GM13977 (cell line): ENCODE data around the gene DCAF15.

Source experiments
- DNase-seq: peaks from one replicate; pipeline ENCODE4 v3.0.0; 2012; ENCODE audit warnings: low spot score
- CTCF ChIP-seq: IDR thresholded peaks from 2 replicates; pipeline ENCODE4 v1.5.1; 2012; ENCODE audit warnings: mild to moderate bottlenecking, control low read depth; ENCODE audit not compliant: insufficient read depth; ENCODE audit errors: extremely low read depth, missing control alignments
- in situ Hi-C: fragments of 300-500 bp; cut with MboI; formaldehyde crosslinking; loops from one replicate; pipeline ENCODE4 v1.12.0; 2022; ENCODE audit warnings: low sequenced_read_pairs, low pct_unique_long_range_greater_than_20kb, mixed read lengths, inconsistent platforms; ENCODE audit not compliant: unreplicated experiment

The DCAF15 gene

DNA sequence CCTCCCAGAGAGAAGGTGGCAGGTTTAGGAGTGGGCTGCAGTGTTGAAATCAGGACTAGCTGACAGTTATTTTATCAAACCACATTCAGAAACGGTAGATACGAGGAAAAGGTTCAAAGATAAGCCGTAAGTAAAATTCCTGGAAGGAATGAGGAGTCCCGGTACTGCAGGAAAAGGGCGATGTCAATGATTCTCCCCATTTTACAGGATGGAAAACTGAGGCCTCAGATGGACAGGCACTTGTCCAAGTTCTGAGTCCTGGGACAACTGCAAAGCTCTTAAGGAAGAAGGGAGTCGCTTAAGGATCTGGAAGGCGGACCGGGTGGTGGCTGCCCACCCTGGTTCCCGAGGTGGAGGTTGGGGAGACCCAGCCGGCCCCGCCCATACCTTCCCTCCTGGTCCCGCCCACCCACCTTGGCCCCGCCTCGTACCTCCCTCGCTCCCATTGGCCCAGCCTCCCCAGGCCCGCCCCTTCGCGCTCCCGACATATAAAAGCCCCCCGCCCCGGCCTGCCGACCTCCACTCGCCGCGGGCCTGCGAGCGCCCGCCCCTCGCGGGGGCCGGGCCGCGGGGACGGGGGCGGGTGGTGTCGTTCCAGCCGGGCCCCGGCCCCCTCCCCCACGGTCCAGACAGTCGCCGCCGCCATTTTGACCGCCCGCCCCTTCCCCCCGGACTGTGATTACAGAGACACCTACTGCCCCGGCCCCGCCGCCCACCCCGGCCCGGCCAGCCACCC lies 53.2 kb downstream of the DCAF15 start:
- DNase-seq: peak; percentile 87
- TF ChIP-seq CTCF: no peak
- in situ Hi-C loops: no loop called here

DNA sequence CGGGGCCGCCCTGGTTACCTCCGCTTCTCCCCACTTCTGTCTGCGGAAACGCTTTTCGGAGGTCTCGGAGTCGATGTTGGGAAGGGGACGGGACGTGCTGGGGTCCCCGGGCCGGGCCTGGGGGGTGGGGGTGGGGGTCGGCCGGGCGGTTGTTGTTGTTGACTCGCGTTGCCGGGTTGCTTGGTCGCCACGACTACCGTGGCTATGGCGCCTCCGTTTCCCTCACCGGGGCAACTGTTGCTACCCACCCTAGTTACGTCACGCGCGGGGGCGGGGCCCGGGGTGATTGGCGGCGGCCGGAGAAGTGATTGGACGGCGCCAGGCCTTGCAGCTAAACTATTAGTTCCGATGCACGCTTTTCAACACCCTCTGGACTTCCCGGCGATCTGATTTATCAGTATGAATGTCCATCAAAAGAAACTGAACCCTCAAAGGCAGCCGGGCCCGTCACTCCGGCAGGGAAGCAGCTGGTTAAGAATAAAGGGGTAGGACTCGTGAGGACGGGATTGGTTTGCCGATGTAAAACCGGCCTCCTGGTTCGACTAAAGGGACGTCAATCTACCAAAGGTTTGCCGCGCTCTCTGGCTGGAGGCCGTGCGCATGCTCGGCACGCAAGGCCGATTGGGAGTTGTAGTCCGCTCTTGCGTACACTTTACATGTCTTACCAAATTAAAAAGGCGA lies 53.9 kb downstream of the DCAF15 start, which contains the start of gene RFX1:
TSS of gene RFX1 (minus strand) at position 236 of the 681 bp plus-strand sequence. CDS start 12,477 bp downstream, outside the sequence.
- in situ Hi-C loops: no loop called here
- no peak for TF ChIP-seq CTCF
- peak; percentile 93 for DNase-seq

DNA sequence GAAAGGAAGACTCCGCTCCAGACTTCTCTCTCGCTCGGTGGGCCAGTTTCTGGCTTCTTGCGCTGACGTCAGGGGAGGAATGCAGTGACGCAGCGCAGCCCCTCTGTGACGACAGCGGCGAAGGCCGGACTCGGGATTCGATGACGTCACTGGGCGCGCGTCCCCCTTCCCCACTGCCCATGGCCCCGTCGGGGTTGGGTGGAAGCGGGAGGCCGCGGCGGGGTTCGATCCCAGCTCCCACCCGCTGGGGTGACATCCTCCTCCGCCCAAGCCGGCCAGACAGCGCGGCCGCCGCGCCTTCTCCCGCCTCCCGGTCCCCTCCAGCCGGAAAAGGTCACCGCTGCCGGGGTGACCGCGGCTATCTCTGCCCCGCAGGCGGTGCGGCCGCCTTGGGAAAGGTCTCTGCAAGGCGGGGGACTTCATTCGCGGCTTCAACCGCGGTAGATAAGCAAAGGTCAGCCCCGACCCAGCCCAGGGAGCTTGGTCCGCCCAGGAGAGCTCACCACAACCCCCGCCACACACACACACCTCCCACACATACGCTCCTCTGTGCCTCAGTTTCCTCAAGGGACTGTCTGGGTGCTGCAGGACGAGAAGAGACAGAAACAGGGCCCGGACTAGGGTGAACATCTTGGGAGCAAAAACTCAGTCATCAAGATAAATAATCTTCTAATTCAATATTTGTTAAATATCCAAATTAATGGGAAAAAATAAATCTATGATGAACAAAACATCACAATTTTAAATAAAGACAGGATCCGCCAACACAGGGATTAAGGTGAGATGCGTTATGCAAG lies 54.7 kb downstream of the DCAF15 start:
- TF ChIP-seq CTCF: no peak
- no peak for DNase-seq
- in situ Hi-C loops: no loop called here
